Measurements from ENCODE around the gene LAMC3.

- TF ChIP-seq CTCF (IDR thresholded peaks at IDR 0.05) (no peak), POLR2A (IDR thresholded peaks at IDR 0.05) (no peak)
These were observed 85.0 kb downstream of the LAMC3 start for GRCh38 chr9:131094015-131094414.

Data from breast epithelium (tissue), 3 donors.